ENCODE measurements around the gene MALRD1.

The MALRD1 gene

GRCh38 chr10:19782430-19783089, 734.0 kb downstream of the MALRD1 start:
- no peak for DNase-seq (ENCODE audit: low read depth)

GRCh38 chr10:19783721-19784120, 735.1 kb downstream of the MALRD1 start:
- DNase-seq (ENCODE audit: low read depth) = no peak

Measured in T-helper 22 cell (primary cell).